GM12878 (cell line): ENCODE measurements around the gene MAPK1. TPM values are rescaled to one million over a fixed set of nuclear protein-coding genes. Genes with fewer than 3 reads are reported as not detected.

Experiments
- ATAC-seq: fragments of 200-7000 bp; cut with Tn5 transposase; 3 replicates; pipeline ENCODE4 v1.9.1; 2020; ENCODE audit warnings: mild to moderate bottlenecking, moderate library complexity
- BruUV-seq: library from RNA; stranded (reverse); fragments of 400-500 nt; replicated peaks from 2 replicates; lab custom pipeline; 2021; lab: Mats Ljungman, UMichigan
- CTCF ChIA-PET: fragments of 300-600 bp; sonication (Branson Sonifier 250); formaldehyde crosslinking; extraction: SDS; loops from one replicate; lab custom pipeline; 2021; ENCODE audit warnings: inconsistent platforms; lab: Yijun Ruan, JAX
- POLR2A ChIA-PET: fragments of 350-600 bp; formaldehyde crosslinking; extraction: SDS; loops from one replicate; lab custom pipeline; 2021; ENCODE audit warnings: inconsistent platforms; lab: Charles Lee
- RAD21 ChIA-PET: fragments of 300-600 bp; sonication (Branson Sonifier 250); formaldehyde crosslinking; loops from one replicate; lab custom pipeline; 2023; ENCODE audit warnings: antibody characterized with exemption; ENCODE audit not compliant: unreplicated experiment; lab: Charles Lee
- SMC1A ChIA-PET: fragments of 300-600 bp; sonication (Branson Sonifier 250); formaldehyde crosslinking; loops from one replicate; lab custom pipeline; 2023; ENCODE audit not compliant: unreplicated experiment, uncharacterized antibody; lab: Charles Lee
- DNase-seq: peaks from one replicate; pipeline ENCODE4 v3.0.0-alpha.2; 2011; ENCODE audit warnings: low read depth, low spot score
- FAIRE-seq: peaks from 3 replicates; lab custom pipeline; 2011; peaks lifted over from hg19 to GRCh38; lab: Jason Lieb, UNC
- H2AFZ ChIP-seq: 2 replicates; pipeline ENCODE4 v1.6.0; 2011; ENCODE audit warnings: low read depth, low read length, control low read depth; ENCODE audit not compliant: control insufficient read depth
- H3K27ac ChIP-seq: 2 replicates; pipeline ENCODE4 v1.5.1; 2011; ENCODE audit warnings: control low read depth; ENCODE audit not compliant: control insufficient read depth, insufficient read depth
- H3K27me3 ChIP-seq, 2 experiments: replicated peaks in 1 of 2; 2 replicates each; pipeline versions ENCODE4 v1.6.0 to v1.6.1; 2011; ENCODE audit warnings: low read length in 1 of 2; ENCODE audit not compliant: control insufficient read depth in 2 of 2, insufficient read depth in 2 of 2
- H3K36me3 ChIP-seq, 2 experiments: 2 replicates each; pipeline ENCODE4 v1.5.1; 2011; ENCODE audit warnings: low read length in 1 of 2; ENCODE audit not compliant: control insufficient read depth in 2 of 2, insufficient read depth in 2 of 2
- H3K4me1 ChIP-seq: 2 replicates; pipeline ENCODE4 v1.6.1; 2011; ENCODE audit warnings: mild to moderate bottlenecking, low read length, moderate library complexity, mixed read lengths; ENCODE audit not compliant: control insufficient read depth, insufficient read depth
- H3K4me2 ChIP-seq: 2 replicates; pipeline ENCODE4 v1.6.0; 2011; ENCODE audit warnings: control low read depth; ENCODE audit not compliant: control insufficient read depth, insufficient read depth
- H3K4me3 ChIP-seq: fragments of 200-600 bp; sonication (generic); 2 replicates; pipeline ENCODE4 v1.5.1; 2016
- H3K79me2 ChIP-seq: 2 replicates; pipeline ENCODE4 v1.6.0; 2011; ENCODE audit warnings: low read length; ENCODE audit not compliant: control insufficient read depth, insufficient read depth
- H3K9ac ChIP-seq: 2 replicates; pipeline ENCODE4 v1.8.0; 2011; ENCODE audit warnings: low read length, control low read depth, mixed read lengths; ENCODE audit not compliant: control insufficient read depth, insufficient read depth
- H3K9me3 ChIP-seq: replicated peaks from 3 replicates; pipeline ENCODE4 v1.5.1; 2011; ENCODE audit warnings: mild to moderate bottlenecking, low read length; ENCODE audit not compliant: control insufficient read depth, insufficient read depth
- H4K20me1 ChIP-seq: 2 replicates; pipeline ENCODE4 v1.6.0; 2011; ENCODE audit not compliant: control insufficient read depth, insufficient read depth
- BCL3 ChIP-seq: IDR thresholded peaks from 2 replicates; pipeline ENCODE4 v1.6.1; 2011; ENCODE audit warnings: borderline replicate concordance, low read depth, mild to moderate bottlenecking, moderate library complexity, low read length; ENCODE audit not compliant: insufficient read depth, poor library complexity, severe bottlenecking
- EED ChIP-seq: sonication (generic); IDR thresholded peaks from 2 replicates; pipeline ENCODE4 v1.6.1; 2016; ENCODE audit warnings: antibody characterized with exemption, low read depth
- PAX8 ChIP-seq: fragments of 450-650 bp; IDR thresholded peaks from 2 replicates; pipeline ENCODE4 v1.6.1; 2017; ENCODE audit warnings: mild to moderate bottlenecking, moderate library complexity
- WGBS: methylation state at CpG from one replicate; pipeline ENCODE4 v1.1.6; 2016; ENCODE audit warnings: low lambda C conversion rate; ENCODE audit not compliant: insufficient replicate concordance, insufficient coverage; ENCODE audit errors: missing lambda C conversion rate; 5-methylcytosine and 5-hydroxymethylcytosine counted together
- in situ Hi-C: fragments of 300-500 bp; cut with MboI; formaldehyde crosslinking; loops from 9 replicates; pipeline ENCODE4 v1.14.3; 2018; ENCODE audit warnings: mixed read lengths
- intact Hi-C: fragments of 100-400 bp; cut with micrococcal nuclease; formaldehyde crosslinking; loops from one replicate; pipeline ENCODE4 v1.14.2; 2022; ENCODE audit not compliant: unreplicated experiment
- polyA plus RNA-seq, 11 experiments: library from polyadenylated mRNA; depleted of rRNA in 4 of 11; unstranded in 6 of 11; stranded (reverse) in 5 of 11; fragments of >200 nt; fragmentation: Nextera tagmentation in 4 of 11; fragmentation: Illumina TruSeq in 1 of 11; extraction: Ambion mirVana in 4 of 11; extraction: Trizol in 1 of 11; gene quantifications; 1 replicate in 1 of 11; 2 replicates in 10 of 11; pipeline versions ENCODE4 v1.2.1 to v1.2.3, GENCODE V29; 2011 to 2016; ENCODE audit warnings: inconsistent platforms in 2 of 11, missing spikeins in 2 of 11, low read depth in 1 of 11
- total RNA-seq, 4 experiments: library from RNA; depleted of rRNA in 3 of 4; stranded (reverse); fragments of >200 nt in 3 of 4; fragmentation: Illumina TruSeq in 1 of 4; extraction: Trizol in 1 of 4; gene quantifications; 2 replicates each; pipeline versions ENCODE4 v1.2.1 to v1.2.3, GENCODE V29; 2013 to 2021
- TF ChIP-seq, protein P1 (sequence below): fragments of 450-650 bp; IDR thresholded peaks from 2 replicates; pipeline ENCODE4 v1.6.1; 2016; ENCODE audit warnings: mild to moderate bottlenecking, moderate library complexity, borderline replicate concordance
- TF ChIP-seq, protein P2 (sequence below): fragments of 450-650 bp; formaldehyde crosslinking; IDR thresholded peaks from 2 replicates; pipeline ENCODE4 v1.4.0; 2022; ENCODE audit warnings: mild to moderate bottlenecking, moderate library complexity

The MAPK1 gene
- total and polyA plus RNA-seq, 10 of the 15 experiments (the other 5 are each of a cell fraction or from before 2014, with no cell fraction given): 7.0 to 123 (median 58.4) TPM

- peaks cover 3% of the 10 kb centered on the region for H3K9me3 ChIP-seq
- no peak for DNase-seq
- POLR2A ChIA-PET: no interaction called here
- intact Hi-C loops (loop anchor here (2.0 to 5.0 kb wide), 3 partner anchors 34 to 69 kb away; no protein-coding TSS in a partner anchor), in situ Hi-C loops (no loop called here)
- no TSS peak for BruUV-seq
- ATAC-seq: no peak
- SMC1A ChIA-PET: interaction anchor here (0.9 to 2.6 kb wide), 3 partner anchors 11 to 109 kb away, joined by 3 to 9 read pairs (median 9); no protein-coding TSS in a partner anchor
- 89% methylated on average over 7 of the region's 7 CpGs for WGBS
- RAD21 ChIA-PET: no interaction called here
- CTCF ChIA-PET: interaction anchor here (1.1 kb wide), 1 partner anchor 104 kb away, joined by 3 read pairs; no protein-coding TSS in a partner anchor
- H3K36me3 ChIP-seq: no peaks in the 10 kb centered on the region
- no peak overlapping the region for H2AFZ ChIP-seq
- H3K79me2 ChIP-seq: peaks cover 38% of the 10 kb centered on the region
- no peak overlapping the region; the same call in 1 of the 2 replicates for H3K27ac ChIP-seq
- no peak overlapping the region for H3K9ac ChIP-seq
- H3K4me1 ChIP-seq: peaks cover 12% of the 10 kb centered on the region
- H4K20me1 ChIP-seq: no peaks in the 10 kb centered on the region; the same call in 1 of the 2 replicates
- no peak overlapping the region for H3K4me2 ChIP-seq
- no peaks in the 10 kb centered on the region for H3K27me3 ChIP-seq
- TF ChIP-seq, protein P1, sequence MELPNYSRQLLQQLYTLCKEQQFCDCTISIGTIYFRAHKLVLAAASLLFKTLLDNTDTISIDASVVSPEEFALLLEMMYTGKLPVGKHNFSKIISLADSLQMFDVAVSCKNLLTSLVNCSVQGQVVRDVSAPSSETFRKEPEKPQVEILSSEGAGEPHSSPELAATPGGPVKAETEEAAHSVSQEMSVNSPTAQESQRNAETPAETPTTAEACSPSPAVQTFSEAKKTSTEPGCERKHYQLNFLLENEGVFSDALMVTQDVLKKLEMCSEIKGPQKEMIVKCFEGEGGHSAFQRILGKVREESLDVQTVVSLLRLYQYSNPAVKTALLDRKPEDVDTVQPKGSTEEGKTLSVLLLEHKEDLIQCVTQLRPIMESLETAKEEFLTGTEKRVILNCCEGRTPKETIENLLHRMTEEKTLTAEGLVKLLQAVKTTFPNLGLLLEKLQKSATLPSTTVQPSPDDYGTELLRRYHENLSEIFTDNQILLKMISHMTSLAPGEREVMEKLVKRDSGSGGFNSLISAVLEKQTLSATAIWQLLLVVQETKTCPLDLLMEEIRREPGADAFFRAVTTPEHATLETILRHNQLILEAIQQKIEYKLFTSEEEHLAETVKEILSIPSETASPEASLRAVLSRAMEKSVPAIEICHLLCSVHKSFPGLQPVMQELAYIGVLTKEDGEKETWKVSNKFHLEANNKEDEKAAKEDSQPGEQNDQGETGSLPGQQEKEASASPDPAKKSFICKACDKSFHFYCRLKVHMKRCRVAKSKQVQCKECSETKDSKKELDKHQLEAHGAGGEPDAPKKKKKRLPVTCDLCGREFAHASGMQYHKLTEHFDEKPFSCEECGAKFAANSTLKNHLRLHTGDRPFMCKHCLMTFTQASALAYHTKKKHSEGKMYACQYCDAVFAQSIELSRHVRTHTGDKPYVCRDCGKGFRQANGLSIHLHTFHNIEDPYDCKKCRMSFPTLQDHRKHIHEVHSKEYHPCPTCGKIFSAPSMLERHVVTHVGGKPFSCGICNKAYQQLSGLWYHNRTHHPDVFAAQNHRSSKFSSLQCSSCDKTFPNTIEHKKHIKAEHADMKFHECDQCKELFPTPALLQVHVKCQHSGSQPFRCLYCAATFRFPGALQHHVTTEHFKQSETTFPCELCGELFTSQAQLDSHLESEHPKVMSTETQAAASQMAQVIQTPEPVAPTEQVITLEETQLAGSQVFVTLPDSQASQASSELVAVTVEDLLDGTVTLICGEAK: 0 out of 2 replicates have a peak, but pooled peaks have one; percentile 6
- no peak for TF ChIP-seq BCL3
- TF ChIP-seq, protein P2, sequence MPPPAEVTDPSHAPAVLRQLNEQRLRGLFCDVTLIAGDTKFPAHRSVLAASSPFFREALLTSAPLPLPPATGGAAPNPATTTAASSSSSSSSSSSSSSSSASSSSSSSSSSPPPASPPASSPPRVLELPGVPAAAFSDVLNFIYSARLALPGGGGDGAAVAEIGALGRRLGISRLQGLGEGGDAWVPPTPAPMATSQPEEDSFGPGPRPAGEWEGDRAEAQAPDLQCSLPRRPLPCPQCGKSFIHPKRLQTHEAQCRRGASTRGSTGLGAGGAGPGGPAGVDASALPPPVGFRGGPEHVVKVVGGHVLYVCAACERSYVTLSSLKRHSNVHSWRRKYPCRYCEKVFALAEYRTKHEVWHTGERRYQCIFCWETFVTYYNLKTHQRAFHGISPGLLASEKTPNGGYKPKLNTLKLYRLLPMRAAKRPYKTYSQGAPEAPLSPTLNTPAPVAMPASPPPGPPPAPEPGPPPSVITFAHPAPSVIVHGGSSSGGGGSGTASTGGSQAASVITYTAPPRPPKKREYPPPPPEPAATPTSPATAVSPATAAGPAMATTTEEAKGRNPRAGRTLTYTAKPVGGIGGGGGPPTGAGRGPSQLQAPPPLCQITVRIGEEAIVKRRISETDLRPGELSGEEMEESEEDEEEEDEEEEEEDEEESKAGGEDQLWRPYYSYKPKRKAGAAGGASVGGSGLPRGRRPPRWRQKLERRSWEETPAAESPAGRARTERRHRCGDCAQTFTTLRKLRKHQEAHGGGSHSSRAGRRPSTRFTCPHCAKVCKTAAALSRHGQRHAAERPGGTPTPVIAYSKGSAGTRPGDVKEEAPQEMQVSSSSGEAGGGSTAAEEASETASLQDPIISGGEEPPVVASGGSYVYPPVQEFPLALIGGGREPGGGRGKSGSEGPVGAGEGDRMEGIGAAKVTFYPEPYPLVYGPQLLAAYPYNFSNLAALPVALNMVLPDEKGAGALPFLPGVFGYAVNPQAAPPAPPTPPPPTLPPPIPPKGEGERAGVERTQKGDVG (CRISPR knock-in tag): no peak
- TF ChIP-seq PAX8: no peak
- TF ChIP-seq EED: no peak
- no peak for FAIRE-seq
- no peak overlapping the region for H3K4me3 ChIP-seq
These were observed 1.2 kb upstream of the MAPK1 start for GRCh38 chr22:21868651-21869050.
